GM23338 (cell line): Measurements from ENCODE around the gene RFNG. TPM values are rescaled to one million over a fixed set of nuclear protein-coding genes. Genes with fewer than 3 reads are reported as not detected.

ENCODE experiments used
- ATAC-seq: fragments of 200-7000 bp; cut with Tn5 transposase; 3 replicates; pipeline ENCODE4 v1.9.1; 2020
- DNase-seq: peaks from one replicate; pipeline ENCODE4 v3.0.0-alpha.2; 2015; ENCODE audit warnings: low spot score
- H2AFZ ChIP-seq: fragments of 200-600 bp; sonication (generic); 2 replicates; pipeline ENCODE4 v1.8.0; 2016; ENCODE audit warnings: antibody characterized with exemption, mild to moderate bottlenecking, moderate library complexity
- H3F3A ChIP-seq: fragments of 200-600 bp; sonication (generic); replicated peaks from 2 replicates; pipeline ENCODE4 v1.8.0; 2017; ENCODE audit warnings: antibody characterized with exemption, mixed run types, low read depth
- H3K27ac ChIP-seq: fragments of 200-600 bp; sonication (generic); 2 replicates; pipeline ENCODE4 v1.6.1; 2016; ENCODE audit warnings: low read depth
- H3K27me3 ChIP-seq: fragments of 200-600 bp; sonication (generic); 2 replicates; pipeline ENCODE4 v1.8.0; 2016; ENCODE audit warnings: mild to moderate bottlenecking, mixed run types, moderate library complexity; ENCODE audit not compliant: insufficient read depth
- H3K36me3 ChIP-seq: fragments of 200-600 bp; sonication (generic); 2 replicates; pipeline ENCODE4 v1.8.0; 2016; ENCODE audit warnings: mild to moderate bottlenecking; ENCODE audit not compliant: insufficient read depth
- H3K4me1 ChIP-seq: fragments of 200-600 bp; sonication (generic); 2 replicates; pipeline ENCODE4 v1.8.0; 2016; ENCODE audit warnings: mild to moderate bottlenecking, moderate library complexity; ENCODE audit not compliant: insufficient read depth
- H3K4me2 ChIP-seq: fragments of 200-600 bp; sonication (generic); 2 replicates; pipeline ENCODE4 v1.7.1; 2017; ENCODE audit warnings: mixed run types
- H3K4me3 ChIP-seq: fragments of 200-600 bp; sonication (generic); 2 replicates; pipeline ENCODE4 v1.6.1; 2016; ENCODE audit warnings: mixed run types
- H3K79me2 ChIP-seq: fragments of 200-600 bp; sonication (generic); replicated peaks from 2 replicates; pipeline ENCODE4 v1.8.0; 2017; ENCODE audit warnings: mild to moderate bottlenecking; ENCODE audit not compliant: insufficient read depth
- H3K9me2 ChIP-seq: fragments of 200-600 bp; sonication (generic); 2 replicates; pipeline ENCODE4 v1.8.0; 2017; ENCODE audit not compliant: insufficient read depth
- H4K20me1 ChIP-seq: fragments of 200-600 bp; sonication (generic); replicated peaks from 2 replicates; pipeline ENCODE4 v1.8.0; 2017; ENCODE audit warnings: mild to moderate bottlenecking; ENCODE audit not compliant: insufficient read depth
- H3K27ac Mint-ChIP-seq: 2 replicates; pipeline ENCODE4 v1.8.0; 2020; ENCODE audit warnings: inconsistent platforms, mild to moderate bottlenecking, moderate library complexity, mixed read lengths
- H3K27me3 Mint-ChIP-seq: 3 replicates; pipeline ENCODE4 v1.8.0; 2022; ENCODE audit warnings: low read depth, mild to moderate bottlenecking, moderate library complexity, mixed read lengths, inconsistent platforms; ENCODE audit not compliant: insufficient read depth, poor library complexity
- H3K36me3 Mint-ChIP-seq: 3 replicates; pipeline ENCODE4 v1.8.0; 2021; ENCODE audit warnings: low read depth, mild to moderate bottlenecking, inconsistent platforms, moderate library complexity, mixed read lengths
- H3K4me1 Mint-ChIP-seq: 3 replicates; pipeline ENCODE4 v1.8.0; 2020; ENCODE audit warnings: mild to moderate bottlenecking, inconsistent platforms, mixed read lengths
- H3K4me3 Mint-ChIP-seq: 3 replicates; pipeline ENCODE4 v1.8.0; 2021; ENCODE audit warnings: moderate library complexity, mild to moderate bottlenecking, inconsistent platforms, mixed read lengths
- H3K9me3 Mint-ChIP-seq: 3 replicates; pipeline ENCODE4 v1.8.0; 2020; ENCODE audit warnings: moderate library complexity, mild to moderate bottlenecking, inconsistent platforms, mixed read lengths
- CREB1 ChIP-seq: fragments of 250-450 bp; sonication (Bioruptor Pico); IDR thresholded peaks from 2 replicates; pipeline ENCODE4 v1.5.0; 2020; ENCODE audit warnings: low read depth, mild to moderate bottlenecking, moderate library complexity
- EZH2 ChIP-seq: fragments of 200-600 bp; sonication (generic); IDR thresholded peaks from one replicate; pipeline ENCODE4 v1.8.0; 2017; ENCODE audit warnings: antibody characterized with exemption, mild to moderate bottlenecking, low read depth; ENCODE audit not compliant: unreplicated experiment
- JUNB ChIP-seq: IDR thresholded peaks from one replicate; pipeline ENCODE4 v1.6.1; 2016; ENCODE audit warnings: antibody characterized with exemption; ENCODE audit not compliant: unreplicated experiment
- REST ChIP-seq: IDR thresholded peaks from one replicate; pipeline ENCODE4 v1.6.1; 2018; ENCODE audit warnings: antibody characterized with exemption; ENCODE audit not compliant: unreplicated experiment
- ZNF114 ChIP-seq: fragments of 250-450 bp; sonication (Bioruptor Pico); IDR thresholded peaks from 2 replicates; pipeline ENCODE4 v1.5.0; 2020; ENCODE audit warnings: mild to moderate bottlenecking, moderate library complexity
- polyA plus RNA-seq: library from polyadenylated mRNA; unstranded; fragments of >200 nt; fragmentation: Nextera tagmentation; extraction: Ambion mirVana; gene quantifications from 2 replicates; pipeline ENCODE4 v1.2.1, GENCODE V29; 2016
- total RNA-seq: library from RNA; depleted of rRNA; stranded (reverse); fragments of >200 nt; shearing (Covaris generic); gene quantifications from 2 replicates; pipeline ENCODE4 v1.2.3, GENCODE V29; 2014
- TF ChIP-seq, protein P1 (sequence below): fragments of 250-450 bp; sonication (Bioruptor Pico); IDR thresholded peaks from 2 replicates; pipeline ENCODE4 v1.5.0; 2020; ENCODE audit warnings: mild to moderate bottlenecking, moderate library complexity
- TF ChIP-seq, protein P2 (sequence below): IDR thresholded peaks from 2 replicates; pipeline ENCODE4 v1.6.1; 2016; ENCODE audit warnings: antibody characterized with exemption
- TF ChIP-seq, protein P3 (sequence below), 2 experiments: fragments of 200-600 bp in 1 of 2; sonication (generic) in 1 of 2; conservative IDR thresholded peaks; 2 replicates each; pipeline versions ENCODE4 v1.5.1 to v1.6.1; 2016 to 2017; ENCODE audit warnings: antibody characterized with exemption in 2 of 2, low read depth in 2 of 2, mild to moderate bottlenecking in 2 of 2, moderate library complexity in 1 of 2

RFNG gene
- total and polyA plus RNA-seq, 2 experiments from 2014 or later, result 18.0 to 44.7 TPM

DNA sequence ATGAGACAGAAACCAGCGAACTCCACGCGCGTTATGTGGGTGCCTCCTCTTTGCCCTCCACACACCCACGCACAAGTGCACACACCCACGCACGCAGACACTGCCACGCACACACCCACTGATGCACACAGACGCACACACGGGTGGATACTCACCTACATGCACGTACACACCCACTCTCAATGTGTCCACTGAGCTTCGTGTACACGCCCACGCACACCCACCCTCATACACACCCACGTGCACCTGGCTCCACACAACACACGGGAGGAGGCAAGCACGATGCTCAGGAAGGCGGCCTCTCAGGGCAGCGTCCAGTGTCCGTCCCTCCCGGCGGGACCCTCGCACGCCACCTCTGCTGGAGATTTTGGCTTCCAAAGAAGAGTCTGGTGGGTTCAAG is 4.2 kb downstream of the RFNG start (continued):
- TF ChIP-seq REST, result no peak

- H3K27me3 ChIP-seq, result no peaks in the 10 kb centered on the region
- no peak for DNase-seq
- no peaks in the 10 kb centered on the region for H3K79me2 ChIP-seq
- no peak overlapping the region; the same call in 1 of the 2 replicates for H3K27ac Mint-ChIP-seq
- H3K36me3 Mint-ChIP-seq, result peaks cover 8% of the 10 kb centered on the region
- H3K36me3 ChIP-seq, result no peaks in the 10 kb centered on the region
- peaks cover 6% of the 10 kb centered on the region for H3K27me3 Mint-ChIP-seq
- H3K9me3 Mint-ChIP-seq, result no peaks in the 10 kb centered on the region
- no peaks in the 10 kb centered on the region for H3F3A ChIP-seq
- H3K27ac ChIP-seq, result no peak overlapping the region
- peaks cover 11% of the 10 kb centered on the region for H3K4me1 Mint-ChIP-seq
- ATAC-seq, result no peak
- no peaks in the 10 kb centered on the region for H3K9me2 ChIP-seq
- H4K20me1 ChIP-seq, result no peaks in the 10 kb centered on the region
- no peak overlapping the region for H3K4me2 ChIP-seq
- no peak overlapping the region for H3K4me3 Mint-ChIP-seq
- H3K4me1 ChIP-seq, result no peaks in the 10 kb centered on the region
- no peak overlapping the region for H3K4me3 ChIP-seq
- H2AFZ ChIP-seq, result no peak overlapping the region
- TF ChIP-seq, protein P1, sequence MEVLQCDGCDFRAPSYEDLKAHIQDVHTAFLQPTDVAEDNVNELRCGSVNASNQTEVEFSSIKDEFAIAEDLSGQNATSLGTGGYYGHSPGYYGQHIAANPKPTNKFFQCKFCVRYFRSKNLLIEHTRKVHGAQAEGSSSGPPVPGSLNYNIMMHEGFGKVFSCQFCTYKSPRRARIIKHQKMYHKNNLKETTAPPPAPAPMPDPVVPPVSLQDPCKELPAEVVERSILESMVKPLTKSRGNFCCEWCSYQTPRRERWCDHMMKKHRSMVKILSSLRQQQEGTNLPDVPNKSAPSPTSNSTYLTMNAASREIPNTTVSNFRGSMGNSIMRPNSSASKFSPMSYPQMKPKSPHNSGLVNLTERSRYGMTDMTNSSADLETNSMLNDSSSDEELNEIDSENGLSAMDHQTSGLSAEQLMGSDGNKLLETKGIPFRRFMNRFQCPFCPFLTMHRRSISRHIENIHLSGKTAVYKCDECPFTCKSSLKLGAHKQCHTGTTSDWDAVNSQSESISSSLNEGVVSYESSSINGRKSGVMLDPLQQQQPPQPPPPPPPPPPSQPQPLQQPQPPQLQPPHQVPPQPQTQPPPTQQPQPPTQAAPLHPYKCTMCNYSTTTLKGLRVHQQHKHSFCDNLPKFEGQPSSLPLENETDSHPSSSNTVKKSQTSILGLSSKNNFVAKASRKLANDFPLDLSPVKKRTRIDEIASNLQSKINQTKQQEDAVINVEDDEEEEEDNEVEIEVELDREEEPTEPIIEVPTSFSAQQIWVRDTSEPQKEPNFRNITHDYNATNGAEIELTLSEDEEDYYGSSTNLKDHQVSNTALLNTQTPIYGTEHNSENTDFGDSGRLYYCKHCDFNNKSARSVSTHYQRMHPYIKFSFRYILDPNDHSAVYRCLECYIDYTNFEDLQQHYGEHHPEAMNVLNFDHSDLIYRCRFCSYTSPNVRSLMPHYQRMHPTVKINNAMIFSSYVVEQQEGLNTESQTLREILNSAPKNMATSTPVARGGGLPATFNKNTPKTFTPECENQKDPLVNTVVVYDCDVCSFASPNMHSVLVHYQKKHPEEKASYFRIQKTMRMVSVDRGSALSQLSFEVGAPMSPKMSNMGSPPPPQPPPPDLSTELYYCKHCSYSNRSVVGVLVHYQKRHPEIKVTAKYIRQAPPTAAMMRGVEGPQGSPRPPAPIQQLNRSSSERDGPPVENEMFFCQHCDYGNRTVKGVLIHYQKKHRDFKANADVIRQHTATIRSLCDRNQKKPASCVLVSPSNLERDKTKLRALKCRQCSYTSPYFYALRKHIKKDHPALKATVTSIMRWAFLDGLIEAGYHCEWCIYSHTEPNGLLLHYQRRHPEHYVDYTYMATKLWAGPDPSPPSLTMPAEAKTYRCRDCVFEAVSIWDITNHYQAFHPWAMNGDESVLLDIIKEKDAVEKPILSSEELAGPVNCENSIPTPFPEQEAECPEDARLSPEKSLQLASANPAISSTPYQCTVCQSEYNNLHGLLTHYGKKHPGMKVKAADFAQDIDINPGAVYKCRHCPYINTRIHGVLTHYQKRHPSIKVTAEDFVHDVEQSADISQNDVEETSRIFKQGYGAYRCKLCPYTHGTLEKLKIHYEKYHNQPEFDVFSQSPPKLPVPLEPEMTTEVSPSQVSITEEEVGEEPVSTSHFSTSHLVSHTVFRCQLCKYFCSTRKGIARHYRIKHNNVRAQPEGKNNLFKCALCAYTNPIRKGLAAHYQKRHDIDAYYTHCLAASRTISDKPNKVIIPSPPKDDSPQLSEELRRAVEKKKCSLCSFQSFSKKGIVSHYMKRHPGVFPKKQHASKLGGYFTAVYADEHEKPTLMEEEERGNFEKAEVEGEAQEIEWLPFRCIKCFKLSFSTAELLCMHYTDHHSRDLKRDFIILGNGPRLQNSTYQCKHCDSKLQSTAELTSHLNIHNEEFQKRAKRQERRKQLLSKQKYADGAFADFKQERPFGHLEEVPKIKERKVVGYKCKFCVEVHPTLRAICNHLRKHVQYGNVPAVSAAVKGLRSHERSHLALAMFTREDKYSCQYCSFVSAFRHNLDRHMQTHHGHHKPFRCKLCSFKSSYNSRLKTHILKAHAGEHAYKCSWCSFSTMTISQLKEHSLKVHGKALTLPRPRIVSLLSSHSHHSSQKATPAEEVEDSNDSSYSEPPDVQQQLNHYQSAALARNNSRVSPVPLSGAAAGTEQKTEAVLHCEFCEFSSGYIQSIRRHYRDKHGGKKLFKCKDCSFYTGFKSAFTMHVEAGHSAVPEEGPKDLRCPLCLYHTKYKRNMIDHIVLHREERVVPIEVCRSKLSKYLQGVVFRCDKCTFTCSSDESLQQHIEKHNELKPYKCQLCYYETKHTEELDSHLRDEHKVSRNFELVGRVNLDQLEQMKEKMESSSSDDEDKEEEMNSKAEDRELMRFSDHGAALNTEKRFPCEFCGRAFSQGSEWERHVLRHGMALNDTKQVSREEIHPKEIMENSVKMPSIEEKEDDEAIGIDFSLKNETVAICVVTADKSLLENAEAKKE (CRISPR knock-in tag), result no peak
- no peak for TF ChIP-seq ZNF114 (CRISPR knock-in tag)
- no peak for TF ChIP-seq JUNB
- TF ChIP-seq EZH2, result no peak
- TF ChIP-seq, protein P2, sequence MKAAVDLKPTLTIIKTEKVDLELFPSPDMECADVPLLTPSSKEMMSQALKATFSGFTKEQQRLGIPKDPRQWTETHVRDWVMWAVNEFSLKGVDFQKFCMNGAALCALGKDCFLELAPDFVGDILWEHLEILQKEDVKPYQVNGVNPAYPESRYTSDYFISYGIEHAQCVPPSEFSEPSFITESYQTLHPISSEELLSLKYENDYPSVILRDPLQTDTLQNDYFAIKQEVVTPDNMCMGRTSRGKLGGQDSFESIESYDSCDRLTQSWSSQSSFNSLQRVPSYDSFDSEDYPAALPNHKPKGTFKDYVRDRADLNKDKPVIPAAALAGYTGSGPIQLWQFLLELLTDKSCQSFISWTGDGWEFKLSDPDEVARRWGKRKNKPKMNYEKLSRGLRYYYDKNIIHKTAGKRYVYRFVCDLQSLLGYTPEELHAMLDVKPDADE, result no peak
- TF ChIP-seq CREB1 (CRISPR knock-in tag), result no peak
- TF ChIP-seq REST, result no peak
- TF ChIP-seq, protein P3, sequence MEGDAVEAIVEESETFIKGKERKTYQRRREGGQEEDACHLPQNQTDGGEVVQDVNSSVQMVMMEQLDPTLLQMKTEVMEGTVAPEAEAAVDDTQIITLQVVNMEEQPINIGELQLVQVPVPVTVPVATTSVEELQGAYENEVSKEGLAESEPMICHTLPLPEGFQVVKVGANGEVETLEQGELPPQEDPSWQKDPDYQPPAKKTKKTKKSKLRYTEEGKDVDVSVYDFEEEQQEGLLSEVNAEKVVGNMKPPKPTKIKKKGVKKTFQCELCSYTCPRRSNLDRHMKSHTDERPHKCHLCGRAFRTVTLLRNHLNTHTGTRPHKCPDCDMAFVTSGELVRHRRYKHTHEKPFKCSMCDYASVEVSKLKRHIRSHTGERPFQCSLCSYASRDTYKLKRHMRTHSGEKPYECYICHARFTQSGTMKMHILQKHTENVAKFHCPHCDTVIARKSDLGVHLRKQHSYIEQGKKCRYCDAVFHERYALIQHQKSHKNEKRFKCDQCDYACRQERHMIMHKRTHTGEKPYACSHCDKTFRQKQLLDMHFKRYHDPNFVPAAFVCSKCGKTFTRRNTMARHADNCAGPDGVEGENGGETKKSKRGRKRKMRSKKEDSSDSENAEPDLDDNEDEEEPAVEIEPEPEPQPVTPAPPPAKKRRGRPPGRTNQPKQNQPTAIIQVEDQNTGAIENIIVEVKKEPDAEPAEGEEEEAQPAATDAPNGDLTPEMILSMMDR (conservative IDR thresholded peaks at IDR 0.05; ENCODE audit: low read depth in 2 of 2), result no peak
These were observed 4.7 kb downstream of the RFNG start for GRCh38 chr17:82046903-82047302.
